ENCODE results near the gene KY. TPM values are rescaled to one million over a fixed set of nuclear protein-coding genes. Genes with fewer than 3 reads are reported as not detected.

The KY gene
- total RNA-seq, 4 donors from 2014 or later: 0.64 to 4.8 (median 3.2) TPM

GRCh38 chr3:134696155-134696554, 45.3 kb upstream of the KY start:
- ATAC-seq: no peak

GRCh38 chr3:134694946-134695543, 44.2 kb upstream of the KY start:
- TF ChIP-seq POLR2AphosphoS5 (IDR thresholded peaks at IDR 0.05) (no peak), POLR2A (IDR thresholded peaks at IDR 0.05) (no peak), CTCF (IDR thresholded peaks at IDR 0.05) (no peak), EP300 (IDR thresholded peaks at IDR 0.05) (no peak)
- Histone ChIP-seq H3K4me1 (peaks cover 0 to 44% (median 0%) of the 10 kb centered on the region in 3 donors), H3K27me3 (no peaks in the 10 kb centered on the region), H3K4me3 (no peak overlapping the region), H3K36me3 (no peaks in the 10 kb centered on the region), H3K27ac (no peak overlapping the region), H3K9me3 (no peaks in the 10 kb centered on the region)
- WGBS, 2 donors (ENCODE audit: low coverage in 1 of 2): 63 to 77% methylated on average over 3 to 5 of the region's 7 CpGs
- ATAC-seq: no peak

More at GRCh38 chr3:134696155-134696554, 45.3 kb upstream of the KY start:
- 49 to 80% methylated on average over 1 to 4 of the region's 4 CpGs for WGBS, 2 donors (ENCODE audit: low coverage in 1 of 2)
- H3K36me3 ChIP-seq: no peaks in the 10 kb centered on the region
- H3K27me3 ChIP-seq: no peaks in the 10 kb centered on the region
- no peak overlapping the region for H3K27ac ChIP-seq
- H3K9me3 ChIP-seq: no peaks in the 10 kb centered on the region
- H3K4me3 ChIP-seq: no peak overlapping the region
- peaks cover 0 to 45% (median 0%) of the 10 kb centered on the region in 3 donors for H3K4me1 ChIP-seq
- TF ChIP-seq POLR2A (IDR thresholded peaks at IDR 0.05) (no peak), POLR2AphosphoS5 (IDR thresholded peaks at IDR 0.05) (peak; percentile 66)

- H3K27ac ChIP-seq: no peak overlapping the region
- no peak for ATAC-seq
- H3K4me3 ChIP-seq: no peak overlapping the region
- no peaks in the 10 kb centered on the region for H3K9me3 ChIP-seq
- no peaks in the 10 kb centered on the region for H3K36me3 ChIP-seq
- TF ChIP-seq EP300 (IDR thresholded peaks at IDR 0.05): no peak
- no peak for TF ChIP-seq POLR2A (IDR thresholded peaks at IDR 0.05)
- TF ChIP-seq CTCF (IDR thresholded peaks at IDR 0.05): no peak
- no peak for TF ChIP-seq POLR2AphosphoS5 (IDR thresholded peaks at IDR 0.05)
- H3K27me3 ChIP-seq: no peaks in the 10 kb centered on the region
- H3K4me1 ChIP-seq: peaks cover 0 to 39% (median 0%) of the 10 kb centered on the region in 3 donors
Observed at GRCh38 chr3:134694466-134694865, 43.6 kb upstream of the KY start.

GRCh38 chr3:134693804-134694203, 43.0 kb upstream of the KY start:
- Histone ChIP-seq H3K4me3 (no peak overlapping the region), H3K36me3 (no peaks in the 10 kb centered on the region), H3K27ac (no peak overlapping the region), H3K4me1 (peaks cover 0 to 32% (median 0%) of the 10 kb centered on the region in 3 donors), H3K9me3 (no peaks in the 10 kb centered on the region), H3K27me3 (no peaks in the 10 kb centered on the region)
- TF ChIP-seq CTCF (IDR thresholded peaks at IDR 0.05): no peak
- ATAC-seq: no peak
- 53% methylated on average over 2 of the region's 7 CpGs; no CpG with 5 or more reads in 1 of the 2 donors for WGBS, 2 donors (ENCODE audit: low coverage in 1 of 2)

GRCh38 chr3:134693226-134693625, 42.4 kb upstream of the KY start:
- Histone ChIP-seq H3K9me3 (no peaks in the 10 kb centered on the region), H3K4me1 (peaks cover 0 to 26% (median 0%) of the 10 kb centered on the region in 3 donors), H3K36me3 (no peaks in the 10 kb centered on the region), H3K27ac (no peak overlapping the region), H3K27me3 (no peaks in the 10 kb centered on the region), H3K4me3 (no peak overlapping the region)
- no peak for ATAC-seq
- 55 to 58% methylated on average over 3 to 4 of the region's 4 CpGs for WGBS, 2 donors (ENCODE audit: low coverage in 1 of 2)
- TF ChIP-seq CTCF (IDR thresholded peaks at IDR 0.05) (no peak), POLR2A (IDR thresholded peaks at IDR 0.05) (no peak), POLR2AphosphoS5 (IDR thresholded peaks at IDR 0.05) (no peak), EP300 (IDR thresholded peaks at IDR 0.05) (no peak)
